Neural progenitor cell (in vitro differentiated cells): Measurements from ENCODE around the gene GLS. TPM values are rescaled to one million over a fixed set of nuclear protein-coding genes. Genes with fewer than 3 reads are reported as not detected.

Experiments
- DNase-seq: peaks from one replicate; pipeline ENCODE4 v3.0.0-alpha.2; 2016; ENCODE audit warnings: low spot score
- H2AFZ ChIP-seq: fragments of 200-600 bp; sonication (generic); replicated peaks from 2 replicates; pipeline ENCODE4 v1.6.1; 2016; ENCODE audit warnings: antibody characterized with exemption
- H3F3A ChIP-seq: fragments of 200-600 bp; sonication (generic); 2 replicates; pipeline ENCODE4 v1.6.1; 2016; ENCODE audit warnings: antibody characterized with exemption, low read depth
- H3K27ac ChIP-seq: fragments of 200-600 bp; sonication (generic); 2 replicates; pipeline ENCODE4 v1.5.1; 2016; ENCODE audit warnings: mild to moderate bottlenecking
- H3K27me3 ChIP-seq: fragments of 200-600 bp; sonication (generic); 2 replicates; pipeline ENCODE4 v1.6.1; 2016; ENCODE audit warnings: mild to moderate bottlenecking, moderate library complexity
- H3K36me3 ChIP-seq: fragments of 200-600 bp; sonication (generic); 2 replicates; pipeline ENCODE4 v1.5.1; 2016
- H3K4me1 ChIP-seq: fragments of 200-600 bp; sonication (generic); 2 replicates; pipeline ENCODE4 v1.6.1; 2016; ENCODE audit warnings: mixed run types
- H3K4me2 ChIP-seq: fragments of 200-600 bp; sonication (generic); 2 replicates; pipeline ENCODE4 v1.6.1; 2016
- H3K4me3 ChIP-seq: fragments of 200-600 bp; sonication (generic); 2 replicates; pipeline ENCODE4 v1.5.1; 2016
- H3K79me2 ChIP-seq: fragments of 200-600 bp; sonication (generic); 2 replicates; pipeline ENCODE4 v1.6.1; 2016; ENCODE audit warnings: low read depth
- H3K9ac ChIP-seq: fragments of 200-600 bp; sonication (generic); 2 replicates; pipeline ENCODE4 v1.6.1; 2016
- H3K9me3 ChIP-seq: fragments of 200-600 bp; sonication (generic); 2 replicates; pipeline ENCODE4 v1.5.1; 2016; ENCODE audit warnings: low read depth
- H4K20me1 ChIP-seq: fragments of 200-600 bp; sonication (generic); 2 replicates; pipeline ENCODE4 v1.6.1; 2016; ENCODE audit warnings: low read depth
- H3K27ac Mint-ChIP-seq: 3 replicates; pipeline ENCODE4 v1.8.0; 2021; ENCODE audit warnings: mixed read lengths
- H3K27me3 Mint-ChIP-seq: 2 replicates; pipeline ENCODE4 v1.8.0; 2022; ENCODE audit warnings: low read depth, mild to moderate bottlenecking, inconsistent platforms, moderate library complexity, mixed read lengths; ENCODE audit not compliant: insufficient read depth
- H3K36me3 Mint-ChIP-seq: 3 replicates; pipeline ENCODE4 v1.8.0; 2021; ENCODE audit warnings: mixed read lengths
- H3K4me1 Mint-ChIP-seq: 3 replicates; pipeline ENCODE4 v1.8.0; 2021; ENCODE audit warnings: mixed read lengths
- H3K4me3 Mint-ChIP-seq: 3 replicates; pipeline ENCODE4 v1.8.0; 2021; ENCODE audit warnings: mild to moderate bottlenecking, moderate library complexity, mixed read lengths
- H3K9me3 Mint-ChIP-seq: 3 replicates; pipeline ENCODE4 v1.8.0; 2020; ENCODE audit warnings: mixed read lengths
- CTCF ChIP-seq: fragments of 200-600 bp; sonication (generic); IDR thresholded peaks from 2 replicates; pipeline ENCODE4 v1.5.1; 2017; ENCODE audit warnings: antibody characterized with exemption, mild to moderate bottlenecking
- EZH2 ChIP-seq: fragments of 200-600 bp; sonication (generic); IDR thresholded peaks from 2 replicates; pipeline ENCODE4 v1.6.1; 2017; ENCODE audit warnings: antibody characterized with exemption, mild to moderate bottlenecking, moderate library complexity
- EZH2phosphoT487 ChIP-seq: fragments of 200-600 bp; sonication (generic); IDR thresholded peaks from 2 replicates; pipeline ENCODE4 v1.6.1; 2017; ENCODE audit warnings: antibody characterized with exemption
- total RNA-seq: library from RNA; depleted of rRNA; stranded (reverse); fragments of >200 nt; gene quantifications from 2 replicates; pipeline ENCODE4 v1.2.3, GENCODE V29; 2015; ENCODE audit warnings: low replicate concordance

Gene GLS
- total RNA-seq, 1 donor from 2014 or later = 54.0 TPM

DNA sequence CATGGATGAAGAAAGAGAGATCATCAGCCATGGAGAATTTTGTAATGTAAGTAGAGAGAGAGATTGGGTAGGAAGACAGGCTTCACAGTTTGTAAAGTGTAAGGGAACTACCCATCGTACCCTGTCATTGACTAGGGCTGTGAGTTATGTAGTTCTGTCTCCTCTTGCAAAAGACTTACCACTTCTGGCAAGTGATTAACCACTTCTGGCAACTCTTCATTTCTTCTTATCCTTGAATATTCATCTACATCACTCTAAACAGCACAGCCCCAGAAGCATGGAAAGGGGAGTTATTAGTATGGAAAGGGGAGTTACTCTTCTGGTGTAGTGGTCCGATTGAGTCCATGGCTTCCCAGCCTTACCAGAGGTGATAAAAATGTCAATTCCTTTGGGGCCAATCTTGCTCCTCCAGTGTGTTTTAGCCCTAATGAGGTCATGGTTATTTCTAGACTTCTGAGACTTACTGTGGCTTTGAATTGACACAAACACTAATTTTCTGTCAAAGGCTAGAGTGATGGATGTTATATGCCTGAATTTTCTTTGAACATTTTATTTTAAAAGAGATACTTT is 81.4 kb downstream of the GLS start:
- DNase-seq = no peak
- Histone ChIP-seq H3K79me2 (no peaks in the 10 kb centered on the region), H3K27me3 (no peaks in the 10 kb centered on the region), H3K4me1 (no peaks in the 10 kb centered on the region), H4K20me1 (no peaks in the 10 kb centered on the region), H3K27ac (no peak overlapping the region), H3K9me3 (no peaks in the 10 kb centered on the region), H3K4me2 (no peak overlapping the region), H3K4me3 (no peak overlapping the region), H3K9ac (no peak overlapping the region), H3F3A (no peaks in the 10 kb centered on the region), H2AFZ (no peak overlapping the region), H3K36me3 (no peaks in the 10 kb centered on the region)
- no peak overlapping the region for H3K27ac Mint-ChIP-seq
- H3K9me3 Mint-ChIP-seq = no peaks in the 10 kb centered on the region
- H3K4me1 Mint-ChIP-seq = no peaks in the 10 kb centered on the region
- peaks cover 7% of the 10 kb centered on the region for H3K36me3 Mint-ChIP-seq
- TF ChIP-seq CTCF (no peak), EZH2 (no peak), EZH2phosphoT487 (no peak)
- H3K27me3 Mint-ChIP-seq = peaks cover under 1% of the 10 kb centered on the region
- H3K4me3 Mint-ChIP-seq = no peak overlapping the region

DNA sequence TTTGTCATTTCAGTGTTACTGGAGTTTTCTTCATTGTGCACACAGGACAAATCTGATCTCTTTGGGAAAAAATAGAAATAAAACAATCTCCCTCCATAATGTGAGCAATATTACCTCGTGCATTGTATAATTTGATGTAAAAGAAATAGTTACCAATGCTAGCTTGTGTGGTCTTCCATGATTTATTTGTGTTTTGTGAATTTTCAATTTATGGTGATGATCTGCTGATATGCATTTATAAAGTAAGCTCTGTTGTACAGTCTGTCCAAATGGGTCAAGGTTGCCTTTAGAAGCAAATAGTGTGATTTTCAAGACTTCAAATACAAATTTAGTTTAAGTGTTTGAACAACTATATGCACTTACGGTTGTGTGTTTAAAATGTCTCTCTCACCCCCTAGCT is 82.5 kb downstream of the GLS start:
- Mint-ChIP-seq H3K4me1 (no peaks in the 10 kb centered on the region), H3K9me3 (no peaks in the 10 kb centered on the region)
- no peaks in the 10 kb centered on the region for H3K79me2 ChIP-seq

DNA sequence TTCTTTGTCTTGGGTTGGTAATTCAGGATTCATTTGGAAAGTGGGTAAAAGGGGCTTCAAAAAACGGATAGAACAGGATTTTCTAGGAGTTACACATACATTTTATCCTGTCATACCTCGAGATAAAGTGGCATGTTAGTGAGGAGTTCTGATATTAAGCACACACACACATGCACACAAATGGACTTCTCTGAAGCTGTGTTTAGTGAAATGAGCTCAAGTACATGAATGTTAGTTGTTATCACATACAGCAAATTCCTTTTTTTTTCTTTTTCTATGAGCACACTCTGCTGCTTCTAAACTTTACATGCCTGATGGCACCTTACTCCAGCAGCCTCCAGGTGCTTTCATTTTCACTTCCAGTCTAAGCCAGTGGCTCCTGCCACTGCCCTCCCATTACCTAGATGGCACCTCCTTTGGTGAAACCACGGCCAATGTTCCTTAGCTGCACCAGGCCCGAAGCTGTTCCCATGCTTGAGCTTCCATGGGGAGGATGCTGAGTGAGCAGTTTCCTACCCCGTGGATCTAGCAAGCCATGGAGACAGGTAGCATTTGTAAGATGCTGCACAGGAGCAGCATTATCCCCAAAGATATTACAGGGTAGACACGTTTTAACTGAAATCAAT is 83.7 kb downstream of the GLS start:
- H3K36me3 ChIP-seq = no peaks in the 10 kb centered on the region
- no peak overlapping the region for H3K27ac Mint-ChIP-seq

More for the DNA sequence above, 82.5 kb downstream of the GLS start:
- no peak overlapping the region for H3K27ac ChIP-seq
- TF ChIP-seq EZH2phosphoT487 (no peak), CTCF (no peak), EZH2 (no peak)
- H3K4me1 ChIP-seq = no peaks in the 10 kb centered on the region
- no peak overlapping the region for H2AFZ ChIP-seq
- H3K4me2 ChIP-seq = no peak overlapping the region
- H3K4me3 ChIP-seq = no peak overlapping the region
- no peak overlapping the region for H3K9ac ChIP-seq
- no peaks in the 10 kb centered on the region for H3K27me3 Mint-ChIP-seq
- peaks cover 7% of the 10 kb centered on the region for H3K36me3 Mint-ChIP-seq
- H3K27ac Mint-ChIP-seq = no peak overlapping the region
- no peaks in the 10 kb centered on the region for H3F3A ChIP-seq
- no peaks in the 10 kb centered on the region for H4K20me1 ChIP-seq
- H3K4me3 Mint-ChIP-seq = no peak overlapping the region
- no peaks in the 10 kb centered on the region for H3K27me3 ChIP-seq
- no peak for DNase-seq
- H3K36me3 ChIP-seq = no peaks in the 10 kb centered on the region
- H3K9me3 ChIP-seq = no peaks in the 10 kb centered on the region

More for the DNA sequence above, 83.7 kb downstream of the GLS start:
- Histone ChIP-seq H3K27me3 (no peaks in the 10 kb centered on the region), H3K79me2 (no peaks in the 10 kb centered on the region), H3K4me1 (no peaks in the 10 kb centered on the region), H2AFZ (no peak overlapping the region), H3F3A (no peaks in the 10 kb centered on the region), H3K9ac (no peak overlapping the region), H3K4me3 (no peak overlapping the region), H3K27ac (no peak overlapping the region), H4K20me1 (no peaks in the 10 kb centered on the region), H3K4me2 (no peak overlapping the region), H3K9me3 (no peaks in the 10 kb centered on the region)
- DNase-seq = no peak
- TF ChIP-seq CTCF = no peak
- no peak for TF ChIP-seq EZH2
- TF ChIP-seq EZH2phosphoT487 = no peak
- Mint-ChIP-seq H3K4me3 (no peak overlapping the region), H3K36me3 (peaks cover 8% of the 10 kb centered on the region), H3K4me1 (no peaks in the 10 kb centered on the region), H3K9me3 (no peaks in the 10 kb centered on the region), H3K27me3 (no peaks in the 10 kb centered on the region)
